Measurements from ENCODE around the gene LONP2. TPM values are rescaled to one million over a fixed set of nuclear protein-coding genes. Genes with fewer than 3 reads are reported as not detected.

Gene LONP2
- polyA plus RNA-seq, 3 donors: 21.5 to 35.6 (median 26.0) TPM

GRCh38 chr16:48294724-48295123, 50.6 kb downstream of the LONP2 start:
- Histone ChIP-seq H3K27me3 (ENCODE audit: control insufficient read depth in 2 of 2, insufficient read depth in 2 of 2, low read length in 2 of 2) (no peaks in the 10 kb centered on the region), H3K4me3 (replicated peaks in 1 of 3; ENCODE audit: low read depth in 2 of 3, low read length in 3 of 3) (no peak overlapping the region), H3K4me1 (ENCODE audit: control insufficient read depth in 1 of 2, insufficient read depth in 2 of 2, low read length in 2 of 2) (no peaks in the 10 kb centered on the region), H3K27ac (ENCODE audit: low read depth in 1 of 2, low read length in 2 of 2) (no peak overlapping the region), H3K9ac (ENCODE audit: insufficient read depth, low read length, poor library complexity, severe bottlenecking) (no peak overlapping the region), H3K36me3 (replicated peaks in 1 of 2; ENCODE audit: control insufficient read depth in 1 of 2, insufficient read depth in 2 of 2, low read length in 2 of 2) (peaks cover 58 to 97% of the 10 kb centered on the region in 2 donors), H4K20me1 (ENCODE audit: insufficient read depth, low read length) (no peaks in the 10 kb centered on the region), H3K9me3 (replicated peaks in 1 of 2; ENCODE audit: control insufficient read depth in 1 of 2, insufficient read depth in 1 of 2, low read length in 2 of 2) (no peaks in the 10 kb centered on the region), H2AFZ (ENCODE audit: insufficient read depth, low read depth, low read length, poor library complexity, severe bottlenecking) (no peak overlapping the region), H3K79me2 (ENCODE audit: insufficient read depth, low read length) (no peaks in the 10 kb centered on the region), H3K4me2 (replicated peaks; ENCODE audit: extremely low read depth, low read length, poor library complexity, severe bottlenecking) (no peak overlapping the region)
- no CpG with 5 or more reads among the region's 1 CpG for WGBS (ENCODE audit: insufficient coverage)
- no peaks in the 10 kb centered on the region for H3K4me1 Mint-ChIP-seq
- no peak for DNase-seq
- H3K36me3 Mint-ChIP-seq: peaks cover 55 to 80% of the 10 kb centered on the region in 2 donors
- TF ChIP-seq CTCF (IDR thresholded peaks at IDR 0.05): no peak
- H3K9me3 Mint-ChIP-seq: peaks cover 0 to 2% (median 0%) of the 10 kb centered on the region in 7 donors
- H3K4me3 Mint-ChIP-seq: no peak overlapping the region
- intact Hi-C loops (cut with micrococcal nuclease): no loop called here
- H3K27ac Mint-ChIP-seq: no peak overlapping the region
- no peaks in the 10 kb centered on the region for H3K27me3 Mint-ChIP-seq (ENCODE audit: low read depth in 3 of 3)

- Mint-ChIP-seq H3K9me3 (peaks cover 0 to 2% (median 0%) of the 10 kb centered on the region in 7 donors), H3K4me1 (no peaks in the 10 kb centered on the region), H3K27me3 (ENCODE audit: low read depth in 3 of 3) (no peaks in the 10 kb centered on the region), H3K4me3 (no peak overlapping the region), H3K36me3 (peaks cover 56 to 81% of the 10 kb centered on the region in 2 donors), H3K27ac (no peak overlapping the region)
- H3K79me2 ChIP-seq (ENCODE audit: insufficient read depth, low read length): no peaks in the 10 kb centered on the region
- intact Hi-C loops (cut with micrococcal nuclease): no loop called here
- no peak overlapping the region for H3K9ac ChIP-seq (ENCODE audit: insufficient read depth, low read length, poor library complexity, severe bottlenecking)
- no peak for TF ChIP-seq CTCF (IDR thresholded peaks at IDR 0.05)
- WGBS (ENCODE audit: insufficient coverage): no CpG with 5 or more reads among the region's 1 CpG
- H2AFZ ChIP-seq (ENCODE audit: insufficient read depth, low read depth, low read length, poor library complexity, severe bottlenecking): no peak overlapping the region
- no peak for DNase-seq
- no peaks in the 10 kb centered on the region for H3K27me3 ChIP-seq (ENCODE audit: control insufficient read depth in 2 of 2, insufficient read depth in 2 of 2, low read length in 2 of 2)
- H3K27ac ChIP-seq (ENCODE audit: low read depth in 1 of 2, low read length in 2 of 2): no peak overlapping the region
- H3K9me3 ChIP-seq (replicated peaks in 1 of 2; ENCODE audit: control insufficient read depth in 1 of 2, insufficient read depth in 1 of 2, low read length in 2 of 2): no peaks in the 10 kb centered on the region
- H3K36me3 ChIP-seq (replicated peaks in 1 of 2; ENCODE audit: control insufficient read depth in 1 of 2, insufficient read depth in 2 of 2, low read length in 2 of 2): peaks cover 59 to 98% of the 10 kb centered on the region in 2 donors
- no peaks in the 10 kb centered on the region for H4K20me1 ChIP-seq (ENCODE audit: insufficient read depth, low read length)
- no peak overlapping the region for H3K4me3 ChIP-seq (replicated peaks in 1 of 3; ENCODE audit: low read depth in 2 of 3, low read length in 3 of 3)
- H3K4me1 ChIP-seq (ENCODE audit: control insufficient read depth in 1 of 2, insufficient read depth in 2 of 2, low read length in 2 of 2): no peaks in the 10 kb centered on the region
- H3K4me2 ChIP-seq (replicated peaks; ENCODE audit: extremely low read depth, low read length, poor library complexity, severe bottlenecking): no peak overlapping the region
These were observed 51.6 kb downstream of the LONP2 start for GRCh38 chr16:48295488-48296281.
